PC-3 (cell line): ENCODE results near the gene APBA1. TPM values are rescaled to one million over a fixed set of nuclear protein-coding genes. Genes with fewer than 3 reads are reported as not detected.

ENCODE experiments used
- ATAC-seq: fragments of 200-7000 bp; cut with Tn5 transposase; 2 replicates; pipeline ENCODE4 v1.9.1; 2020; ENCODE audit warnings: mild to moderate bottlenecking, moderate library complexity
- Bru-seq: library from RNA; stranded (reverse); fragments of 400-500 nt; gene quantifications from one replicate; lab custom pipeline; 2021; lab: Mats Ljungman, UMichigan
- BruChase-seq, 2 experiments: library from RNA; stranded (reverse); fragments of 400-500 nt; gene quantifications; one replicate each; lab custom pipeline; 2021; lab: Mats Ljungman, UMichigan
- BruUV-seq: library from RNA; stranded (reverse); fragments of 400-500 nt; replicated peaks from 2 replicates; lab custom pipeline; 2021; lab: Mats Ljungman, UMichigan
- CTCF ChIA-PET: fragments of 300-600 bp; sonication (Branson Sonifier 250); formaldehyde crosslinking; loops from one replicate; lab custom pipeline; 2022; ENCODE audit warnings: antibody characterized with exemption; lab: Charles Lee
- POLR2A ChIA-PET: fragments of 300-600 bp; sonication (Branson Sonifier 250); formaldehyde crosslinking; loops from one replicate; lab custom pipeline; 2022; ENCODE audit warnings: antibody characterized with exemption; ENCODE audit not compliant: unreplicated experiment; lab: Charles Lee
- DNase-seq: peaks from one replicate; pipeline ENCODE4 v3.0.0-alpha.2; 2015
- H2AFZ ChIP-seq: fragments of 300-600 bp; sonication (generic); 2 replicates; pipeline ENCODE4 v1.6.0; 2016; ENCODE audit warnings: antibody characterized with exemption, low read length
- H3F3A ChIP-seq: fragments of 300-600 bp; sonication (generic); one replicate; pipeline ENCODE4 v1.6.0; 2017; ENCODE audit warnings: antibody characterized with exemption, low read length, control low read depth, mild to moderate bottlenecking; ENCODE audit not compliant: unreplicated experiment
- H3K27ac ChIP-seq: fragments of 300-600 bp; sonication (generic); 2 replicates; pipeline ENCODE4 v1.5.1; 2016; ENCODE audit warnings: mild to moderate bottlenecking, low read length
- H3K27me3 ChIP-seq: fragments of 300-600 bp; sonication (generic); 2 replicates; pipeline ENCODE4 v1.6.1; 2016; ENCODE audit warnings: low read length, mixed read lengths
- H3K36me3 ChIP-seq: fragments of 300-600 bp; sonication (generic); 2 replicates; pipeline ENCODE4 v1.6.1; 2016; ENCODE audit warnings: low read depth, mixed run types, low read length, mixed read lengths
- H3K4me1 ChIP-seq: fragments of 300-600 bp; sonication (generic); 2 replicates; pipeline ENCODE4 v1.5.1; 2016; ENCODE audit warnings: low read length; ENCODE audit not compliant: insufficient read depth
- H3K4me2 ChIP-seq: fragments of 300-600 bp; sonication (generic); 2 replicates; pipeline ENCODE4 v1.6.0; 2016; ENCODE audit warnings: low read length
- H3K4me3 ChIP-seq: fragments of 300-600 bp; sonication (generic); 2 replicates; pipeline ENCODE4 v1.5.1; 2016; ENCODE audit warnings: mild to moderate bottlenecking, low read length, mixed read lengths
- H3K79me2 ChIP-seq: fragments of 300-600 bp; sonication (generic); 2 replicates; pipeline ENCODE4 v1.6.1; 2017; ENCODE audit warnings: low read length, mixed read lengths
- H3K9ac ChIP-seq: fragments of 300-600 bp; sonication (generic); 2 replicates; pipeline ENCODE4 v1.6.0; 2016; ENCODE audit warnings: mild to moderate bottlenecking, low read length
- H3K9me2 ChIP-seq: fragments of 300-600 bp; sonication (generic); replicated peaks from 2 replicates; pipeline ENCODE4 v1.6.1; 2016; ENCODE audit warnings: mixed run types, low read length, mixed read lengths
- H3K9me3 ChIP-seq: fragments of 300-600 bp; sonication (generic); 2 replicates; pipeline ENCODE4 v1.6.1; 2016; ENCODE audit warnings: low read length, mixed read lengths
- H4K20me1 ChIP-seq: fragments of 300-600 bp; sonication (generic); 2 replicates; pipeline ENCODE4 v1.6.1; 2016; ENCODE audit warnings: low read length, mixed read lengths
- CTCF ChIP-seq: fragments of 300-600 bp; sonication (generic); conservative IDR thresholded peaks from 2 replicates; pipeline ENCODE4 v1.5.1; 2017; ENCODE audit warnings: antibody characterized with exemption, low read depth, mild to moderate bottlenecking, low read length
- EZH2 ChIP-seq: fragments of 300-600 bp; sonication (generic); IDR thresholded peaks from one replicate; pipeline ENCODE4 v1.6.1; 2017; ENCODE audit warnings: antibody characterized with exemption, mild to moderate bottlenecking, low read length; ENCODE audit not compliant: unreplicated experiment
- EZH2phosphoT487 ChIP-seq: fragments of 300-600 bp; sonication (generic); IDR thresholded peaks from 2 replicates; pipeline ENCODE4 v1.6.1; 2018; ENCODE audit warnings: mild to moderate bottlenecking, antibody characterized with exemption, low read length, borderline replicate concordance
- intact Hi-C: fragments of 100-400 bp; cut with micrococcal nuclease; formaldehyde crosslinking; loops from 2 replicates; pipeline ENCODE4 v1.9.0; 2023
- long read RNA-seq: library from polyadenylated mRNA; unstranded; transcript quantifications from one replicate; pipeline ENCODE4 v2.0.0, GENCODE V29; 2021; ENCODE audit not compliant: unreplicated experiment
- total RNA-seq: library from RNA; depleted of rRNA; stranded (reverse); fragments of >200 nt; gene quantifications from 2 replicates; pipeline ENCODE4 v1.2.3, GENCODE V29; 2014; rRNA removed

APBA1 gene
- 0.06 and 0.07 TPM in 2 replicates for total RNA-seq
- percentile 6 among the genes with signal in this experiment for Bru-seq, nascent RNA
- BruChase-seq, experiment 1, labeled RNA remaining after a 6-hour chase: percentile 13 among the genes with signal in this experiment
- percentile 19 among the genes with signal in this experiment for BruChase-seq, experiment 2, labeled RNA remaining after a 2-hour chase
- long read RNA-seq: 0 reads

- ChIA-PET CTCF (interaction anchor here (0.6 kb wide), 1 partner anchor 260 kb away, joined by 3 read pairs; no protein-coding TSS in a partner anchor), POLR2A (no interaction called here)
- DNase-seq (no peak), ATAC-seq (peak; percentile 39)
- BruUV-seq: no TSS peak
- peaks cover 20% of the 10 kb centered on the region for H3K4me1 ChIP-seq
- H3F3A ChIP-seq: no peaks in the 10 kb centered on the region
- no peaks in the 10 kb centered on the region for H4K20me1 ChIP-seq
- peaks cover 13% of the 10 kb centered on the region; the same call in 1 of the 2 replicates for H3K27me3 ChIP-seq
- H3K79me2 ChIP-seq: no peaks in the 10 kb centered on the region
- H3K9ac ChIP-seq: no peak within 1 kb of the TSS
- no peaks in the 10 kb centered on the region for H3K36me3 ChIP-seq
- H3K9me2 ChIP-seq: no peaks in the 10 kb centered on the region
- peak within 1 kb of the TSS; percentile 69 for H3K4me3 ChIP-seq
- TF ChIP-seq CTCF (no peak), EZH2phosphoT487 (no peak), EZH2 (no peak)
- no peak within 1 kb of the TSS for H3K27ac ChIP-seq
- H2AFZ ChIP-seq: peak within 1 kb of the TSS; percentile 89
- intact Hi-C loops: loop anchor here (10.0 kb wide), 3 partner anchors 83 to 263 kb away; no protein-coding TSS in a partner anchor
- H3K4me2 ChIP-seq: peak within 1 kb of the TSS; percentile 95
- no peaks in the 10 kb centered on the region for H3K9me3 ChIP-seq
These were observed at the start of gene APBA1 for GRCh38 chr9:69671879-69672595. Gene APBA1 (minus strand): TSS chr9:69672371.

- intact Hi-C loops: no loop called here
- DNase-seq: no peak
- Histone ChIP-seq H4K20me1 (no peaks in the 10 kb centered on the region), H2AFZ (no peak overlapping the region), H3K9me2 (no peaks in the 10 kb centered on the region), H3K4me3 (no peak overlapping the region), H3F3A (no peaks in the 10 kb centered on the region), H3K9me3 (no peaks in the 10 kb centered on the region), H3K27me3 (no peaks in the 10 kb centered on the region), H3K4me2 (no peak overlapping the region), H3K4me1 (no peaks in the 10 kb centered on the region), H3K27ac (no peak overlapping the region), H3K36me3 (no peaks in the 10 kb centered on the region), H3K79me2 (no peaks in the 10 kb centered on the region), H3K9ac (no peak overlapping the region)
- no TSS peak for BruUV-seq
- TF ChIP-seq CTCF (no peak), EZH2phosphoT487 (no peak), EZH2 (no peak)
- CTCF ChIA-PET: no interaction called here
- POLR2A ChIA-PET: no interaction called here
- ATAC-seq: no peak
These were observed 47.8 kb upstream of the APBA1 start for GRCh38 chr9:69719983-69720382.

DNA sequence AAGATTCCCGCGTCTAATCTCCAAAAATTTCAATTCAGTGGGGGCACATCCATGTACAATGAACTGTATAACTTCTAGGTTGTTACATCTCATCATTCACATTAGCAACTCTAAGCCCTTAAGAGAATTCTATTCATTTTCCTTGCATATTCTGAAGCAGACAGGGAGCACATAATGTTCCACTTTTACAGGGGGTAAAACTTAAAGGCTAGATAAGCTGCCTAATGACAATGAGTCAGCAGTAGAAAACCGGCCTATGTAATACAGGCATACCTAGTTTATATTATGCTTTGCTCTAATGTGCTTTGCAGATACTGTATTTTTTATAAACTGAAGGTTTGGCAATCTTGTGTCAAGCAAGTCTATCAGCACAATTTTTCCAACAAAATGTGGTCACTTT is 47.2 kb upstream of the APBA1 start:
- H3K27me3 ChIP-seq: no peaks in the 10 kb centered on the region
- ATAC-seq (no peak), DNase-seq (no peak)
- H3K9ac ChIP-seq: no peak overlapping the region
- no peak for TF ChIP-seq EZH2phosphoT487
- TF ChIP-seq EZH2: no peak
- TF ChIP-seq CTCF: no peak
- no peaks in the 10 kb centered on the region for H4K20me1 ChIP-seq
- no TSS peak for BruUV-seq
- no peaks in the 10 kb centered on the region for H3F3A ChIP-seq
- no peaks in the 10 kb centered on the region for H3K79me2 ChIP-seq
- H2AFZ ChIP-seq: no peak overlapping the region
- POLR2A ChIA-PET: no interaction called here
- no peaks in the 10 kb centered on the region for H3K36me3 ChIP-seq
- H3K9me3 ChIP-seq: no peaks in the 10 kb centered on the region
- H3K4me2 ChIP-seq: no peak overlapping the region
- H3K4me3 ChIP-seq: no peak overlapping the region
- no peak overlapping the region for H3K27ac ChIP-seq
- H3K4me1 ChIP-seq: no peaks in the 10 kb centered on the region
- intact Hi-C loops: no loop called here
- CTCF ChIA-PET: no interaction called here
- no peaks in the 10 kb centered on the region for H3K9me2 ChIP-seq
